Keratinocyte (primary cell): ENCODE measurements around the gene SURF2.

Experiments
- CTCF ChIP-seq, 3 experiments: IDR thresholded peaks in 1 of 3; conservative IDR thresholded peaks in 1 of 3; optimal IDR thresholded peaks in 1 of 3; 2 replicates in 2 of 3; 3 replicates in 1 of 3; pipeline versions ENCODE3 to v1.5.1; 2011; ENCODE audit warnings: low read length in 3 of 3, mild to moderate bottlenecking in 3 of 3, moderate library complexity in 2 of 3, control low read depth in 1 of 3, inconsistent platforms in 1 of 3; ENCODE audit not compliant: insufficient read depth in 2 of 3; ENCODE audit errors: extremely low read depth in 1 of 3
- EZH2 ChIP-seq: IDR thresholded peaks from one replicate; pipeline ENCODE4 v1.6.1; 2012; ENCODE audit warnings: inconsistent platforms, mild to moderate bottlenecking, low read length, moderate library complexity

- TF ChIP-seq CTCF (optimal IDR thresholded peaks at IDR 0.05 in 1 of 3, IDR thresholded peaks at IDR 0.05 in 1 of 3, conservative IDR thresholded peaks at IDR 0.05 in 1 of 3; ENCODE audit: extremely low read depth in 1 of 3, insufficient read depth in 2 of 3, low read length in 3 of 3), result no peak
- no peak for TF ChIP-seq EZH2
These were observed 22.1 kb downstream of the SURF2 start for GRCh38 chr9:133378408-133378962.
